Measurements from ENCODE around the gene ATP23. TPM values are rescaled to one million over a fixed set of nuclear protein-coding genes. Genes with fewer than 3 reads are reported as not detected.
A peak's percentile ranks its signal among the peaks of the same experiment; 100 is the strongest.

The ATP23 gene
- total and polyA plus RNA-seq, 10 of the 15 experiments (the other 5 are each of a cell fraction or from before 2014, with no cell fraction given), result 1.6 to 28.1 (median 15.1) TPM

GRCh38 chr12:57935839-57936512, 5.4 kb upstream of the ATP23 start (continued):
- TF ChIP-seq HCFC1 (IDR thresholded peaks at IDR 0.05; ENCODE audit: low read length) (peak; percentile 64), PAX5 (IDR thresholded peaks at IDR 0.05; ENCODE audit: borderline replicate concordance, low read depth, low read length) (peak; percentile 70; the same call in 1 of the 2 replicates), ZNF622 (IDR thresholded peaks at IDR 0.05) (no peak), SIX5 (IDR thresholded peaks at IDR 0.05; ENCODE audit: low read depth, low read length, severe bottlenecking) (no peak), FOS (IDR thresholded peaks at IDR 0.05; ENCODE audit: borderline replicate concordance, extremely low read depth, insufficient read length) (no peak), CTCF (IDR thresholded peaks at IDR 0.05 in 2 of 3, conservative IDR thresholded peaks at IDR 0.05 in 1 of 3; ENCODE audit: control insufficient read depth in 2 of 3, extremely low read depth in 1 of 3, insufficient read depth in 1 of 3, low read depth in 3 of 3, low read length in 3 of 3) (no peak), CEBPB (IDR thresholded peaks at IDR 0.05; ENCODE audit: borderline replicate concordance in 1 of 2, low read depth in 2 of 2, low read length in 2 of 2) (no peak), NFYB (IDR thresholded peaks at IDR 0.05; ENCODE audit: insufficient read depth, low read depth, low read length) (0 out of 2 replicates have a peak, but pooled peaks have one; percentile 40), POU2F2 (IDR thresholded peaks at IDR 0.05; ENCODE audit: borderline replicate concordance, low read depth, low read length) (peak; percentile 66; the same call in 2 of the 3 replicates), TCF7 (IDR thresholded peaks at IDR 0.05; ENCODE audit: borderline replicate concordance) (no peak), ESRRA (IDR thresholded peaks at IDR 0.05; ENCODE audit: low read length) (no peak), NR2C2 (IDR thresholded peaks at IDR 0.05; ENCODE audit: borderline replicate concordance, control insufficient read depth, insufficient read length, low read depth) (no peak), SREBF2 (IDR thresholded peaks at IDR 0.05; ENCODE audit: low read length) (no peak; the same call in 1 of the 2 replicates), LARP7 (IDR thresholded peaks at IDR 0.05) (no peak), JUNB (IDR thresholded peaks at IDR 0.05) (no peak), SMAD5 (IDR thresholded peaks at IDR 0.05; ENCODE audit: low read depth) (peak; percentile 85), NFYA (IDR thresholded peaks at IDR 0.05; ENCODE audit: borderline replicate concordance, low read depth, low read length) (no peak), POLR2A (IDR thresholded peaks at IDR 0.05; ENCODE audit: low read depth, low read length) (peak; percentile 91), ZNF384 (IDR thresholded peaks at IDR 0.05; ENCODE audit: borderline replicate concordance, low read depth, low read length) (no peak), IRF4 (IDR thresholded peaks at IDR 0.05; ENCODE audit: low read depth, low read length) (0 out of 2 replicates have a peak, but pooled peaks have one; percentile 22), PML (IDR thresholded peaks at IDR 0.05; ENCODE audit: low read length) (peak; percentile 94), NKRF (conservative IDR thresholded peaks at IDR 0.05) (peak; percentile 74), SMAD1 (IDR thresholded peaks at IDR 0.05; ENCODE audit: low read depth, partially characterized antibody) (peak; percentile 62), CHD4 (IDR thresholded peaks at IDR 0.05) (no peak), MYC (IDR thresholded peaks at IDR 0.05; ENCODE audit: insufficient read depth, insufficient read length, insufficient replicate concordance, low read length, severe bottlenecking) (no peak), BCLAF1 (IDR thresholded peaks at IDR 0.05) (no peak)
